ENCODE results near the gene AKAP13.
A peak's percentile ranks its signal among the peaks of the same experiment; 100 is the strongest.
"Not testable (repeated sequence)": the region's sequence is repeated elsewhere in the genome, so short reads cannot be mapped to it uniquely, and the experiment has no call there.

AKAP13 gene

GRCh38 chr15:85781099-85781498, 400.7 kb downstream of the AKAP13 start:
- DNase-seq (ENCODE audit: low read depth in 1 of 2, low spot score in 1 of 2): no peak

- DNase-seq (ENCODE audit: low read depth in 1 of 2, low spot score in 1 of 2): no peak
These were observed 401.7 kb downstream of the AKAP13 start for GRCh38 chr15:85782064-85782463.

- DNase-seq (ENCODE audit: low read depth in 1 of 2, low spot score in 1 of 2): no peak
These were observed 405.7 kb downstream of the AKAP13 start for GRCh38 chr15:85785887-85786780.

GRCh38 chr15:85786781-85787114, 406.3 kb downstream of the AKAP13 start:
- no peak for DNase-seq (ENCODE audit: low read depth in 1 of 2, low spot score in 1 of 2)

GRCh38 chr15:85788771-85789495, 408.5 kb downstream of the AKAP13 start:
- DNase-seq (ENCODE audit: low read depth in 1 of 2, low spot score in 1 of 2): no peak

GRCh38 chr15:85789496-85789875, 409.1 kb downstream of the AKAP13 start:
- no peak for DNase-seq (ENCODE audit: low read depth in 1 of 2, low spot score in 1 of 2)

GRCh38 chr15:85792102-85792731, 411.8 kb downstream of the AKAP13 start:
- no peak for DNase-seq (ENCODE audit: low read depth in 1 of 2, low spot score in 1 of 2)

GRCh38 chr15:85792912-85793590, 412.6 kb downstream of the AKAP13 start:
- no peak for DNase-seq (ENCODE audit: low read depth in 1 of 2, low spot score in 1 of 2)

- peak in 1 of 2 donors; percentile 14 for DNase-seq (ENCODE audit: low read depth in 1 of 2, low spot score in 1 of 2)
These were observed 413.5 kb downstream of the AKAP13 start for GRCh38 chr15:85793641-85794597.

- DNase-seq (ENCODE audit: low read depth in 1 of 2, low spot score in 1 of 2): peak; percentile 73 to 88
These were observed 414.4 kb downstream of the AKAP13 start, which contains the start of gene KLHL25 for GRCh38 chr15:85794598-85795336. Gene KLHL25 (minus strand): TSS chr15:85794925. CDS start chr15:85769810, 25,115 bp downstream.

GRCh38 chr15:85795337-85796305, 415.2 kb downstream of the AKAP13 start:
- no peak for DNase-seq (ENCODE audit: low read depth in 1 of 2, low spot score in 1 of 2)

GRCh38 chr15:85796371-85796770, 416.0 kb downstream of the AKAP13 start:
- DNase-seq (ENCODE audit: low read depth in 1 of 2, low spot score in 1 of 2): not testable (repeated sequence)
